ENCODE results near the gene RAPGEF1. TPM values are rescaled to one million over a fixed set of nuclear protein-coding genes. Genes with fewer than 3 reads are reported as not detected.

RAPGEF1 gene
- total and polyA plus RNA-seq, 2 experiments from 2014 or later: 3.3 to 24.1 TPM

DNA sequence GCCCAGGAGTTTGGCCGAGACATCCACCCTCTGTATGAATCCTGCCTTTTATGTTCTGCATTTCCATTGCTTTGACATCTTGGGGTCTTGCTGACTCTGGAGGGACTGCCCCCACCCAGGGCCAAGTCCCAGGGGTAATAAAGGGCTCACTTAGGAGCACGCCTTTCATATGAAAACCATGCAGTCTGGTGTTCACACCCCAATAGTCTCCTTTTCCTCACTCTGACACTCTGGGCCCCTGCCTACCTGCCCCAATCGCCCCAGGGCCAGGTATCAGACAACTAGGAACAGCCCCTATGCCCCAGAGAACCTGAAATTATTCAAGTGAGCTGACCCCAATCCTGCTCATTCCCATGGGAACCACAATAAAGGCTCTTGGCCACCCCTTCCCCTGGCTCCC, 33.1 kb upstream of the RAPGEF1 start:
- DNase-seq: no peak
- Histone ChIP-seq H3K36me3 (ENCODE audit: low read depth) (no peaks in the 10 kb centered on the region), H3K4me3 (no peak overlapping the region), H4K20me1 (ENCODE audit: insufficient read depth) (no peaks in the 10 kb centered on the region), H3F3A (ENCODE audit: insufficient read depth) (no peaks in the 10 kb centered on the region), H3K9me3 (ENCODE audit: low read depth) (no peaks in the 10 kb centered on the region), H3K79me2 (ENCODE audit: insufficient read depth) (no peaks in the 10 kb centered on the region), H3K4me1 (ENCODE audit: insufficient read depth) (no peaks in the 10 kb centered on the region), H3K9ac (no peak overlapping the region), H3K4me2 (ENCODE audit: unreplicated experiment) (no peak overlapping the region), H3K9me2 (ENCODE audit: insufficient read depth) (no peaks in the 10 kb centered on the region), H3K27me3 (replicated peaks; ENCODE audit: insufficient read depth) (peaks cover 27% of the 10 kb centered on the region), H3K27ac (no peak overlapping the region), H2AFZ (no peak overlapping the region)
- TF ChIP-seq EZH2 (IDR thresholded peaks at IDR 0.05; ENCODE audit: insufficient read depth, poor library complexity, severe bottlenecking) (no peak), EZH2phosphoT487 (IDR thresholded peaks at IDR 0.05; ENCODE audit: insufficient read depth, low read depth) (no peak)
- WGBS, 2 experiments (ENCODE audit: low coverage in 1 of 2, low lambda C conversion rate in 2 of 2, missing lambda C conversion rate in 2 of 2): 53 to 56% methylated on average over 3 of the region's 3 CpGs
- in situ Hi-C loops (cut with MboI): no loop called here

DNA sequence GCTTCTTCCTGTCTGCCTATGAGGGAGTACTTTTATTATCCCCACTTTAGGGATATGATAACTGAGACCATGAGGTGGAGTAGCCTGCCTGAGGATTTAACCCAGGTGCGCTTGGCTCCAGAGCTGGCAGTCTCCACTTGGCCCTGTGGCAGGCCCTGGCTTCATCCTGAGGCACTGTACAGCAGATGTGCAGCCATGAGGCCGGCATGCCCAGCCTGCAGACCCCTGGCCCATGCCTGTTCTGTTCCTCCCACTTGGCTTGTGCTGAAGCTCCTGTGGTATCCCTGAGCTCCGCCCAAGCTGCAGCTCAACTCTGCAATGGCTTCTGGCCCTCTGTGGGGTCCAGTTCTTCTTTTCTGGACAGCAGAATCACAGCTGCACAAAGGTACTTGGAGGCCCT, 31.8 kb upstream of the RAPGEF1 start:
- TF ChIP-seq EZH2phosphoT487 (IDR thresholded peaks at IDR 0.05; ENCODE audit: insufficient read depth, low read depth) (no peak), EZH2 (IDR thresholded peaks at IDR 0.05; ENCODE audit: insufficient read depth, poor library complexity, severe bottlenecking) (no peak)
- Histone ChIP-seq H4K20me1 (ENCODE audit: insufficient read depth) (no peaks in the 10 kb centered on the region), H3K79me2 (ENCODE audit: insufficient read depth) (no peaks in the 10 kb centered on the region), H3K36me3 (ENCODE audit: low read depth) (no peaks in the 10 kb centered on the region), H3K27ac (no peak overlapping the region), H2AFZ (no peak overlapping the region), H3K9me2 (ENCODE audit: insufficient read depth) (no peaks in the 10 kb centered on the region), H3K9ac (no peak overlapping the region), H3K4me3 (no peak overlapping the region), H3K4me1 (ENCODE audit: insufficient read depth) (no peaks in the 10 kb centered on the region), H3F3A (ENCODE audit: insufficient read depth) (no peaks in the 10 kb centered on the region), H3K9me3 (ENCODE audit: low read depth) (no peaks in the 10 kb centered on the region), H3K27me3 (replicated peaks; ENCODE audit: insufficient read depth) (peaks cover 27% of the 10 kb centered on the region; the same call in 1 of the 2 replicates), H3K4me2 (ENCODE audit: unreplicated experiment) (no peak overlapping the region)
- in situ Hi-C loops (cut with MboI): no loop called here
- WGBS, 2 experiments (ENCODE audit: low coverage in 1 of 2, low lambda C conversion rate in 2 of 2, missing lambda C conversion rate in 2 of 2): 33 to 35% methylated on average over 3 of the region's 3 CpGs
- DNase-seq: no peak

GRCh38 chr9:131769361-131769760, 29.5 kb upstream of the RAPGEF1 start:
- peak; percentile 23 for DNase-seq
- no peak overlapping the region for H3K4me3 ChIP-seq
- H3F3A ChIP-seq (ENCODE audit: insufficient read depth): no peaks in the 10 kb centered on the region
- 28 to 33% methylated on average over 3 of the region's 3 CpGs for WGBS, 2 experiments (ENCODE audit: low coverage in 1 of 2, low lambda C conversion rate in 2 of 2, missing lambda C conversion rate in 2 of 2)
- no peaks in the 10 kb centered on the region for H4K20me1 ChIP-seq (ENCODE audit: insufficient read depth)
- no peak overlapping the region for H3K27ac ChIP-seq
- TF ChIP-seq EZH2phosphoT487 (IDR thresholded peaks at IDR 0.05; ENCODE audit: insufficient read depth, low read depth) (no peak), EZH2 (IDR thresholded peaks at IDR 0.05; ENCODE audit: insufficient read depth, poor library complexity, severe bottlenecking) (no peak)
- no peak overlapping the region for H2AFZ ChIP-seq
- H3K79me2 ChIP-seq (ENCODE audit: insufficient read depth): no peaks in the 10 kb centered on the region
- H3K9me2 ChIP-seq (ENCODE audit: insufficient read depth): no peaks in the 10 kb centered on the region
- H3K9ac ChIP-seq: no peak overlapping the region
- H3K9me3 ChIP-seq (ENCODE audit: low read depth): no peaks in the 10 kb centered on the region
- in situ Hi-C loops (cut with MboI): no loop called here
- H3K4me1 ChIP-seq (ENCODE audit: insufficient read depth): no peaks in the 10 kb centered on the region
- peaks cover 47% of the 10 kb centered on the region; the same call in 1 of the 2 replicates for H3K27me3 ChIP-seq (replicated peaks; ENCODE audit: insufficient read depth)
- H3K36me3 ChIP-seq (ENCODE audit: low read depth): no peaks in the 10 kb centered on the region
- H3K4me2 ChIP-seq (ENCODE audit: unreplicated experiment): no peak overlapping the region

DNA sequence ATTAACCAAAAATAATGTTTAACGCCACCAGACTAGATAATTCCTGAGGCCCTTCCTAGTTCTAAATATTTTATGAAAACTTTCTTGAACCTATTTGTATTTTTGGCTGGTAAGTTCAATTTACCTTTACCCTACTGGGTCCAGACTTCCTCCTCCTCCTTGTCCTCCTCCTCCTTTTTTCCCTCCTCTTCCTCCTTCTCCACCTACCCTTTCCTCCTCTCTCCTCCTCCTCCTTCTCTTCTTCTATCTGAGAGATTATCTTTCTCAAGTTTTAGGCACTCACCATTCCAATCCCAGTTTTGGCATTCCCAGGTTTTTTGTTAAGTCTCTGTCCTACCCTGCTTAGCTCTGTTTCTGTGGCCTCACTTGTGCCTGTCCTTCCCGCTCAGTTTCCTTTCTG, 24.7 kb upstream of the RAPGEF1 start:
- in situ Hi-C loops (cut with MboI): loop anchor here (5.0 kb wide), 1 partner anchor 488 kb away; no protein-coding TSS in a partner anchor
- Histone ChIP-seq H4K20me1 (ENCODE audit: insufficient read depth) (no peaks in the 10 kb centered on the region), H3K9me3 (ENCODE audit: low read depth) (no peaks in the 10 kb centered on the region), H2AFZ (no peak overlapping the region), H3K9ac (no peak overlapping the region), H3K27ac (no peak overlapping the region), H3K4me1 (ENCODE audit: insufficient read depth) (no peaks in the 10 kb centered on the region), H3K27me3 (replicated peaks; ENCODE audit: insufficient read depth) (peaks cover 28% of the 10 kb centered on the region; the same call in 1 of the 2 replicates), H3K9me2 (ENCODE audit: insufficient read depth) (no peaks in the 10 kb centered on the region), H3K36me3 (ENCODE audit: low read depth) (no peaks in the 10 kb centered on the region), H3K4me2 (ENCODE audit: unreplicated experiment) (no peak overlapping the region), H3K79me2 (ENCODE audit: insufficient read depth) (no peaks in the 10 kb centered on the region), H3F3A (ENCODE audit: insufficient read depth) (no peaks in the 10 kb centered on the region), H3K4me3 (no peak overlapping the region)
- TF ChIP-seq EZH2phosphoT487 (IDR thresholded peaks at IDR 0.05; ENCODE audit: insufficient read depth, low read depth): no peak
- no peak for TF ChIP-seq EZH2 (IDR thresholded peaks at IDR 0.05; ENCODE audit: insufficient read depth, poor library complexity, severe bottlenecking)
- no peak for DNase-seq
- 89 to 97% methylated on average over 2 of the region's 2 CpGs for WGBS, 2 experiments (ENCODE audit: low coverage in 1 of 2, low lambda C conversion rate in 2 of 2, missing lambda C conversion rate in 2 of 2)
